IMR-90 (cell line): ENCODE measurements around the gene CD151. TPM values are rescaled to one million over a fixed set of nuclear protein-coding genes. Genes with fewer than 3 reads are reported as not detected.

ENCODE experiments used
- ATAC-seq: fragments of 200-7000 bp; cut with Tn5 transposase; 2 replicates; pipeline ENCODE4 v1.9.1; 2020; ENCODE audit warnings: low read depth, mild to moderate bottlenecking, moderate library complexity
- BruUV-seq: library from RNA; stranded (reverse); fragments of 400-500 nt; replicated peaks from 2 replicates; lab custom pipeline; 2021; lab: Mats Ljungman, UMichigan
- CTCF ChIA-PET: fragments of 300-600 bp; formaldehyde crosslinking; extraction: SDS; loops from one replicate; lab custom pipeline; 2021; ENCODE audit warnings: antibody characterized with exemption; lab: Yijun Ruan, JAX
- POLR2A ChIA-PET: fragments of 300-600 bp; sonication (Branson Sonifier 250); formaldehyde crosslinking; loops from one replicate; lab custom pipeline; 2022; ENCODE audit warnings: antibody characterized with exemption; ENCODE audit not compliant: unreplicated experiment; lab: Charles Lee
- DNase-seq: peaks from one replicate; pipeline ENCODE4 v3.0.0; 2013
- H2AFZ ChIP-seq: replicated peaks from 2 replicates; pipeline ENCODE3; 2013; ENCODE audit warnings: low read length, mild to moderate bottlenecking; ENCODE audit not compliant: poor library complexity
- H2AK5ac ChIP-seq: 2 replicates; pipeline ENCODE4 v1.6.1; 2013; ENCODE audit warnings: low read depth, low read length, inconsistent platforms
- H2AK9ac ChIP-seq: replicated peaks from 2 replicates; pipeline ENCODE3; 2013; ENCODE audit warnings: mild to moderate bottlenecking, low read depth, low read length, moderate library complexity; ENCODE audit not compliant: poor library complexity
- H2BK120ac ChIP-seq: 2 replicates; pipeline ENCODE4 v1.6.1; 2013; ENCODE audit warnings: low read depth, low read length, inconsistent platforms
- H2BK15ac ChIP-seq: 3 replicates; pipeline ENCODE4 v1.6.1; 2013; ENCODE audit warnings: low read depth, low read length, inconsistent platforms
- H2BK20ac ChIP-seq: 2 replicates; pipeline ENCODE4 v1.6.1; 2013; ENCODE audit warnings: low read depth, mild to moderate bottlenecking, inconsistent platforms, low read length, moderate library complexity
- H2BK5ac ChIP-seq: 2 replicates; pipeline ENCODE4 v1.6.1; 2013; ENCODE audit warnings: mild to moderate bottlenecking, low read depth, low read length, inconsistent platforms; ENCODE audit not compliant: poor library complexity, severe bottlenecking
- H3K14ac ChIP-seq: replicated peaks from 2 replicates; pipeline ENCODE4 v1.6.1; 2013; ENCODE audit warnings: low read depth, low read length, inconsistent platforms
- H3K18ac ChIP-seq: 2 replicates; pipeline ENCODE4 v1.6.1; 2013; ENCODE audit warnings: low read depth, low read length, control low read depth
- H3K23ac ChIP-seq: 2 replicates; pipeline ENCODE4 v1.6.1; 2013; ENCODE audit warnings: low read depth, low read length, inconsistent platforms
- H3K27ac ChIP-seq: 2 replicates; pipeline ENCODE4 v1.5.1; 2013; ENCODE audit warnings: mild to moderate bottlenecking, control low read depth, low read length; ENCODE audit not compliant: insufficient read depth
- H3K27me3 ChIP-seq: 2 replicates; pipeline ENCODE4 v1.6.1; 2013; ENCODE audit warnings: low read length; ENCODE audit not compliant: control insufficient read depth, insufficient read depth
- H3K36me3 ChIP-seq: 2 replicates; pipeline ENCODE4 v1.6.1; 2013; ENCODE audit warnings: low read length, mixed read lengths; ENCODE audit not compliant: control insufficient read depth, insufficient read depth
- H3K4ac ChIP-seq: 2 replicates; pipeline ENCODE4 v1.6.1; 2013; ENCODE audit warnings: low read depth, low read length, inconsistent platforms
- H3K4me1 ChIP-seq: 2 replicates; pipeline ENCODE4 v1.6.1; 2013; ENCODE audit warnings: low read length, mixed read lengths; ENCODE audit not compliant: control insufficient read depth, insufficient read depth
- H3K4me2 ChIP-seq: 2 replicates; pipeline ENCODE4 v1.6.1; 2013; ENCODE audit warnings: low read depth, mild to moderate bottlenecking, control low read depth, low read length, moderate library complexity
- H3K4me3 ChIP-seq: 2 replicates; pipeline ENCODE4 v1.5.1; 2013; ENCODE audit warnings: low read depth, mild to moderate bottlenecking, control low read depth, low read length, moderate library complexity; ENCODE audit not compliant: insufficient read depth
- H3K56ac ChIP-seq: 2 replicates; pipeline ENCODE4 v1.6.1; 2013; ENCODE audit warnings: low read length, inconsistent platforms; ENCODE audit not compliant: insufficient read depth; ENCODE audit errors: extremely low read depth
- H3K79me1 ChIP-seq, 2 experiments: 2 replicates each; pipeline ENCODE4 v1.6.1; 2013; ENCODE audit warnings: low read length in 2 of 2, inconsistent platforms in 1 of 2, low read depth in 1 of 2
- H3K9ac ChIP-seq: 2 replicates; pipeline ENCODE4 v1.6.1; 2013; ENCODE audit warnings: low read depth, low read length, control low read depth
- H3K9me1 ChIP-seq: 2 replicates; pipeline ENCODE4 v1.6.1; 2013; ENCODE audit warnings: low read length, inconsistent platforms; ENCODE audit not compliant: insufficient read depth
- H3K9me3 ChIP-seq: 2 replicates; pipeline ENCODE4 v1.6.1; 2013; ENCODE audit warnings: low read length; ENCODE audit not compliant: control insufficient read depth, insufficient read depth
- H4K20me1 ChIP-seq: 2 replicates; pipeline ENCODE4 v1.6.1; 2013; ENCODE audit warnings: low read length, inconsistent platforms; ENCODE audit not compliant: insufficient read depth
- H4K5ac ChIP-seq: 2 replicates; pipeline ENCODE4 v1.6.1; 2013; ENCODE audit warnings: mild to moderate bottlenecking, low read depth, low read length, control low read depth
- H4K8ac ChIP-seq, 2 experiments: 2 replicates each; pipeline ENCODE4 v1.6.1; 2013; ENCODE audit warnings: low read depth in 2 of 2, low read length in 2 of 2, control low read depth in 1 of 2, inconsistent platforms in 1 of 2
- H4K91ac ChIP-seq: 2 replicates; pipeline ENCODE4 v1.6.1; 2013; ENCODE audit warnings: low read depth, low read length, inconsistent platforms; ENCODE audit not compliant: insufficient read depth
- CTCF ChIP-seq: conservative IDR thresholded peaks from 2 replicates; pipeline ENCODE4 v1.5.1; 2012; ENCODE audit warnings: mild to moderate bottlenecking, low read depth, low read length, improper control_type of control experiment
- MAFK ChIP-seq: IDR thresholded peaks from 2 replicates; pipeline ENCODE4 v1.6.1; 2012; ENCODE audit warnings: low read depth, low read length, improper control_type of control experiment
- MXI1 ChIP-seq: IDR thresholded peaks from 2 replicates; pipeline ENCODE4 v1.6.1; 2012; ENCODE audit warnings: low read depth, mild to moderate bottlenecking, low read length, moderate library complexity, borderline replicate concordance
- SMC3 ChIP-seq: fragments of 150-350 bp; IDR thresholded peaks from 2 replicates; pipeline ENCODE4 v1.6.1; 2016; ENCODE audit warnings: low read depth, mild to moderate bottlenecking, antibody characterized with exemption, low read length, moderate library complexity
- WGBS, 2 experiments: methylation state at CpG; one replicate each; pipeline versions ENCODE4 v1.1.5 to v1.1.7; 2013; ENCODE audit warnings: missing lambda C conversion rate in 2 of 2; ENCODE audit not compliant: insufficient read length in 1 of 2; ENCODE audit errors: extremely low coverage in 2 of 2; 5-methylcytosine and 5-hydroxymethylcytosine counted together
- dilution Hi-C: fragments of 300-500 bp; cut with HindIII; formaldehyde crosslinking; loops from one replicate; pipeline ENCODE4 v1.14.3; 2018; ENCODE audit warnings: low sequenced_read_pairs; ENCODE audit not compliant: unreplicated experiment
- in situ Hi-C: fragments of 300-500 bp; cut with MboI; formaldehyde crosslinking; loops from 3 replicates; pipeline ENCODE4 v1.14.3; 2019; ENCODE audit warnings: low sequenced_read_pairs, inconsistent platforms, mixed read lengths
- intact Hi-C: fragments of 100-400 bp; cut with micrococcal nuclease; formaldehyde crosslinking; loops from 2 replicates; pipeline ENCODE4 v1.10.0; 2022
- polyA plus RNA-seq, 3 experiments: library from polyadenylated mRNA; depleted of rRNA; stranded (reverse); fragments of >200 nt; gene quantifications; 2 replicates each; pipeline ENCODE4 v1.2.3, GENCODE V29; 2012; ENCODE audit warnings: low replicate concordance in 1 of 3
- total RNA-seq: library from RNA; depleted of rRNA; stranded (reverse); fragments of >200 nt; gene quantifications from 2 replicates; pipeline ENCODE4 v1.2.3, GENCODE V29; 2012

CD151 gene
- total and polyA plus RNA-seq, 2 of the 4 experiments (the other 2 are of a cell fraction): 1,150 to 1,267 TPM

DNA sequence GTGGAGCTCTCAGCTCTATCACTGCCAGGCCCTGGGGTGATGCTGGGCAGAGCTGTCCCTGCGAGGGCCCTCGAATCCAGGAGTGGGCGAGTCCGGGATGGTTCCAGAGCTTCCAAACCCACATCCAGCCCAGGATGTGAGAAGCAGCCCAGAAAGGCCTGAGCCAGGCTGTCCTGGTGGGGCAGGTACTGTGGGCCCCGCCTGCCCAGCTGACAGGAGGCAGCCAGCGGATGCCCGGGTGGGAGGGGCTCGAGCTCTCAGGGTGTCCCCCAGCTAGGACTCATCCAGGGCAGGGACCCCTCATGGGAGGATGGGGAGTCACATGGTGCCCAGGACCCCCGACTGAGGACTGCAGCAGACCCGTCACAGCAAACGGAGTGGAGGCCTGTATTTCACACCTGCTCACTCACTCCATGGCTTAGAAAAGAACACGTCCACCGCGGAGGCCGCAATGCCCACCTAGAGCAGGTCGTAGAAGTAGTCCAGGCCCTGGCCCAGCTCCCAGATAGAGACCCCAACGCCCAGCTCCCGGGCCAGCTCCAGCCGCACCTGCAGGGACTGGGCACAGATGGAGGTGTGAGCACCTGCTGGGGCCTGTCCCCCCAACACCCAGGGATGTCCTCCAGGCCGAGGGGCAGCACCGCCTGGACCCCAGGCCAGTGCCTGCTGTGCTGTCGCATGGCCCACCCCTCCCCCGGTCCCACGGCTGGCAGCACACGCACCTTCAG is 36.8 kb downstream of the CD151 start (continued):
- no peak for TF ChIP-seq MAFK

- Histone ChIP-seq H3K4me2 (no peak overlapping the region), H3K23ac (no peak overlapping the region), H4K5ac (no peak overlapping the region), H3K9me1 (peaks cover 3% of the 10 kb centered on the region; the same call in 1 of the 2 replicates), H3K56ac (no peak overlapping the region), H3K4ac (no peak overlapping the region), H3K36me3 (peaks cover 22% of the 10 kb centered on the region; the same call in 1 of the 2 replicates), H3K27ac (no peak overlapping the region), H3K27me3 (no peaks in the 10 kb centered on the region), H4K91ac (no peak overlapping the region), H2AK9ac (no peak overlapping the region), H3K4me3 (no peak overlapping the region), H3K79me1 (peaks cover 3 to 6% of the 10 kb centered on the region in 2 experiments; a peak in 1 of 4 replicates), H3K4me1 (no peaks in the 10 kb centered on the region; the same call in 1 of the 2 replicates), H2AK5ac (no peak overlapping the region), H4K8ac (no peak overlapping the region), H2BK5ac (no peak overlapping the region), H3K14ac (no peak overlapping the region), H2BK15ac (no peak overlapping the region), H2BK20ac (no peak overlapping the region), H4K20me1 (peaks cover 26% of the 10 kb centered on the region), H3K9ac (no peak overlapping the region), H2AFZ (no peak overlapping the region), H3K18ac (no peak overlapping the region), H2BK120ac (no peak overlapping the region), H3K9me3 (no peaks in the 10 kb centered on the region)
- in situ Hi-C loops (no loop called here), intact Hi-C loops (no loop called here), dilution Hi-C loops (no loop called here)
- WGBS, 2 experiments: 67% methylated on average over 4 of the region's 8 CpGs; no CpG with 5 or more reads in 1 of the 2 experiments
- TF ChIP-seq SMC3: 0 out of 2 replicates have a peak, but pooled peaks have one; percentile 13
- TF ChIP-seq CTCF: 0 out of 2 replicates have a peak, but pooled peaks have one; percentile 11
- no peak for TF ChIP-seq MXI1
- CTCF ChIA-PET: no interaction called here
- ATAC-seq: no peak
- DNase-seq: no peak
- POLR2A ChIA-PET: interaction anchor here (0.5 kb wide), 1 partner anchor 51 kb away, joined by 4 read pairs; no protein-coding TSS in a partner anchor
- no TSS peak for BruUV-seq
Measured at GRCh38 chr11:870127-870413, 37.3 kb downstream of the CD151 start.
